GM18511 (cell line): ENCODE measurements around the gene GNG13.

Experiments
- ATAC-seq: cut with Tn5 transposase; IDR thresholded peaks from one replicate; pipeline ENCODE4 v1.9.1; 2021; ENCODE audit warnings: mild to moderate bottlenecking, moderate library complexity; ENCODE audit not compliant: unreplicated experiment

GNG13 gene

DNA sequence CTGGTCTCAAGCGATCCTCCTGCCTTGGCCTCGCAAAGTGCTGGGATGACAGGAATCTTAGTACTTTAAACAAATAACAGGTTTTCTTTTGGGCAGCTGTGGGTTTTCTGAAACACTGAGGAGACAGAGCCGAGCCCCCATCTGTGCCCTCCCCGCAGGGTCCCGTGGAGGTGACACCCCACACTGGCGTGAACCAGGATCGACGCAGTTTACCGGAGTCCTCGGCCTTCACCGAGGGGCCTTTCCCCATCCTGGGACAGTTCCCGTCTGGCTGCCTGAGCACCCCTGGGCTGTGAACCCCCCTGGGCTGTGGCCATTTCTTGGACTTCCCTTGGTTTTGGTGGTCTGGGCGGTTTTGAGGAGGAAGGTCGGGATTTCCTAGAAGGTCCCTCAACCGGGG lies 15.3 kb upstream of the GNG13 start:
- ATAC-seq = no peak

GRCh38 chr16:814974-815373 lies 14.4 kb upstream of the GNG13 start:
- no peak for ATAC-seq

- no peak for ATAC-seq
Observed at GRCh38 chr16:813916-814412, 13.4 kb upstream of the GNG13 start.

DNA sequence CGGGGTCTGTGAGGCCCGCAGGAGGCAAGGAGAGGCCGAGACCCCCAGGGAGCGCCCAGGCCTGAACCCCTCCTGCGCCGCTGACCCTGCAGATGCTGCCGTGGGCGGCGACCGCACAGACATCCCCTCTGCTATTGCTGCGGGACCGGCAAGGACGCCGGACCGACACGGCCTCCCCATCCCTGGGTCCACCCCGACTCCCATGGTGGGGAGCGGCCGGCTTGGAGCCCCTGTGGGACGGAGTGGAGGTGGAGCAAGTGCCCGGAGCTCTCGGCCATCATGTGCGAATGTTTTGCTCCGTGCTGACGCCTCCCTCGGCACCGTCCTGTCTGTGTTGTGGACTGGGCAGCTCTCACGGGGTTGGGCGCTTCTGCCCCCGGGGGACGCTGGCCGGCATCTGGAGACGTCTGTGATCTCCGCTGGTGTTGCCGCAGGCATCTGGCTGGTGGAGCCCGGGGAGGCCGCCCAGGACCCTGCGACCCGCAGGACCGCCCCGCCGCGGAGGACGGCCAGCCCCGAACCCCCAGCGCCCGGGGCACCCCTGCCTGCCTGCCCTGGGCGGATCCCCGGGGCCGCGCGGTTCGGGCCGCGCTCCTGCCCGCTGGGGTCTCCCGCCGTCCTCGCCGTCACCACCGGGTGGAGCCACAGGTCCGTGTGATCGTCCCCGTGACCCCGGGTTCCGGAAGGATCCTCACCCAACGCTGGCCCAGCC lies 12.8 kb upstream of the GNG13 start:
- ATAC-seq = no peak

DNA sequence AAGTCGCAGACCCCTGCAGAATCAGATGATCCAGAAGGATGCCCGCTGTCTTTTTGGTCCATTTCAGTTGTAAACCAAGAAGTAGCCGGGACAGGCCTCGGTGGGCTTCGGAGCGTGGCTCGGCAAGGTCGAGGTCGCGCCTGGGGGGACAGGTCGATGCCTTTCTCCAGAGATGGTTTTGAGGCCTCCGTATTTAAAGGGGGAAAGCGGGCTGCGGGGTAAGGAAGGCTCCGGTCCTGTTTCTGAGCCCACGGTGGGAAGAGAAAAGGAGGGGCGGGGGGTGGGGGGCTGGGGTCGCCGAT lies 7.5 kb upstream of the GNG13 start:
- ATAC-seq = no peak

- ATAC-seq = peak; percentile 92
Observed at GRCh38 chr16:807347-808084, 7.0 kb upstream of the GNG13 start.

DNA sequence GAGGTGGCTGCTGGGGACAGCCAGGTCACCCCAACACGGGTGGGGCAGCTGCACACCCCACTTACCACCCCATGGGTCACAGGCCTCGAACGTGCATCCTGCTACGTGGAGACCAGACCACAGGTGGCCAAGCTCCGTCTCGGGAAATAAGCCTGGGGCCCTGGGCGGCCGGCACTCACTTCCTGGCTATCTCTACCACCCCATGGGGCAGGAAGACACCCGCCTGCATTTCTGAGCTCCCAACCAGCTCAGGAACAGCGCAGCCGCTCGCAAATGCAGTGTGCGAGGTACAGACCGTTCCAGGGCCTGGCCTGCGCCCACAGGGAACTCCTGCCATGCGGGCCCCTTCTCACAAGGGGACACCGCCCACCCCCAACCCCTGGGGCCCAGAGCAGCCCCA lies 4.9 kb upstream of the GNG13 start:
- ATAC-seq = no peak

DNA sequence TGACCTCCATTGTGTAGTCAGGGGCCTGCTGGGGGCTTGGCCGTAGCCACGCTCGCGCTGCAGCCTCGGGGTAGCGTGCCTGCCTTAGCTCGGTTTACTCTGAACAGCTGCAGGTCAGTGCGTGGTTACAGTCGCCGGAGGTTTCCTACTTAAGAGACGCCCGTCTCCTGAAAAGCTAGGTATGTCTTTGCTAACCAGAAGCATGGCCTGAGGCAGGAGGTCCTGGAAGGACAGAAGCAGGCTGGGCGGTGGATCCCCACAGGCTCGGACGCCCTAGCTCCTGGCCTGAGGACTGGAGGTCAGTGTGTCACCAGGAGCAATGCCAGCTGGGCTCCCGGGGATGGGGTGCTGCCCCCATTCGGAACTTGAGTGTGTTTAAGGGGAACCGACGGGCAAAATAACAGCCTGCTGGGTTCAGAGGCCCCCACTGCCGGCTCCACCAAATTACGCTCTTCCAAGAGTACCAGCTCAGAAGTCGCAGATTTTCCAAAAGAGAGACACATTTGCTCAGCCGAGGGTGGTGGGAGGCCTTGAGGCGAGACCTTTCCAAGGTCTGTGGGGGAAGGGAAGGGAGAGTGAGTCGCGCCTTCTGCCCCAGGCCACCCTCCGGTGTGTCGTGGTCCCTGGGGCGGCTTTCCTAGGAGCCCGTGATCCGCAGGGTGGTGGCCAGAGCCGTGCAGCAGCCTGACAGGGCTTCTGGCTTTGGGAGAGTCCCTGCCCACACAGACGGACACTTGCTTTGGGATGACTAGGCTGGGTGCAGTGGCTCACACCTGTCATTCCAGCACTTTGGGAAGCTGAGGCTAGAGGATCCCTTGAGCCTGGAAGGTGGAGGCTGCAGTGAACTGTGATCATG lies 3.9 kb upstream of the GNG13 start:
- ATAC-seq = no peak

DNA sequence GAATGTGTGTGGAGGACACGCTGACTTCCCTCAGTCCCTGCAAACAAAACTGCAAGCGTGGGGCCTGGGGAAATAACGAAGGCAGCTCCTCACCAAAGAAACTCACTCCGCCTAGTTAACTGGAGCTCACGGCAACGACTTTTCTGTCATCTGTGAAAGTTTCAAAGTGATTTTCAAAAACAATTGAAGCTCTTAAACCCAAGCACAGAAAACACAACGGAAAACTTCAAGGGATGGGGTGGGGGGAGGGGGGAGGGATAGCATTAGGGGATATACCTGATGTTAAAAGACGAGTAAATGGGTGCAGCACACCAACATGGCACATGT lies 3.2 kb upstream of the GNG13 start:
- no peak for ATAC-seq

- ATAC-seq = no peak
Observed at GRCh38 chr16:802914-803753, 2.6 kb upstream of the GNG13 start.

GRCh38 chr16:802461-802860 lies 1.9 kb upstream of the GNG13 start:
- ATAC-seq = no peak

GRCh38 chr16:801584-802363 lies 1.2 kb upstream of the GNG13 start:
- no peak for ATAC-seq

GRCh38 chr16:800834-801511 lies 439 bp upstream of the GNG13 start:
- no peak for ATAC-seq

DNA sequence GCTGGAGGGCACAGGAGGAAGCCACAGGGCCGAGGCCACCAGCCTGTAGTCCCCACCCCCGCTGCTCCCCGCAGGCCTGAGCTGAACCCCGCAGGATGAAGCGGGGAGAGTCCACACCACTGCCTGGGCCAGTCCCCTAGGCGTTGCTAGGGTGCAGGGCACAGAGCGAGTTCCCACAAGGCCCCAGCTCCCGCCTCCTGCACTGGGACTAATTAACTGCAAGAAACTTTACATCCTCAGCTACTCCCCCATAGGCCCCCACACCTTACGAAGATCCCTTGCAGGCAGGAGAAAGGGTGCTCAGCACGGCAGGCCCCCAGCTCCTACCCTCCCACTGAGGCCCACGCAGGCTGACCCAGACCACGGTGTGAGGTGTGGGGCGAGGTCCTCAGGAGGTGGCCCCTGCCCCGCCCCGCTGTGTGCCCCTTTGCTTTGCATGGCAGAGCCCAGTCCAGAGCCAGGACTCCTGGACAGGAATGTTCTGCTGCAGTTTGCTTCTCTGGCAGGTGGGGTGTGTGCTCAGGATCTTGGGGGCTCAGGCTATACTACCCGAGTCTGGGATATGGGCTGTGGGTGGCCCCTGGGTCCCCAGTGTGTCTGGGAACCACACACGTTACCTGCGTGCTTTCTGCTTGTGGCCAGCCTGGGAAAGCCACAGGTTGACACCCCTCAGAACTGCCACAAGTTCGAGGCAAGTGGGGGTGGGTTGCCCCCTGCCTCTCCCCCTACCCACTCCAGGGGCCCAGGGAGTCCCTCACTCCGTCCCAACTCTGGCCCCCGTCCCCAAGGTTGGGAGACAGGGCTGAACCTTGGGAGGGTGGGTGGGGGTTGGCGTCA lies 1.2 kb downstream of the GNG13 start:
- ATAC-seq = no peak

DNA sequence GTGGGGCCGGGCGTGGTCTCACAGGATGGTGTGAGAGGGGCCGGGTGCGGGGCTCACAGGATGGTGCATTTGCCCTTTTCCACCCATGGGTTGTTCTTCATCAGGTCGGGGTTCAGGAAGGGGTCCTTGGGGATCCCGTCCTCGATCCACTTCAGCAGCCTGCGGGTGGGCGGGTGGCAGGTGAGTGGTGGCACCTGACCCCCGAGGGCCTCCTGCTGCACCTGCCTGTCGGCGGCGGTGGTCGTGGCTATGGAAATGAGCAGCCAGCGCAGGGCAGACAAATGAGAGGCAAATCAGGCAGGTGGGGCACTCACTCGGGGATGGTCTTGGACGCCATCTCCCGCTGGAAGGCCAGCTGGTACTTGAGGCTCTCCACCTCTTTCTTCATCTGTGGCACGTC lies 1.9 kb downstream of the GNG13 start:
- no peak for ATAC-seq

DNA sequence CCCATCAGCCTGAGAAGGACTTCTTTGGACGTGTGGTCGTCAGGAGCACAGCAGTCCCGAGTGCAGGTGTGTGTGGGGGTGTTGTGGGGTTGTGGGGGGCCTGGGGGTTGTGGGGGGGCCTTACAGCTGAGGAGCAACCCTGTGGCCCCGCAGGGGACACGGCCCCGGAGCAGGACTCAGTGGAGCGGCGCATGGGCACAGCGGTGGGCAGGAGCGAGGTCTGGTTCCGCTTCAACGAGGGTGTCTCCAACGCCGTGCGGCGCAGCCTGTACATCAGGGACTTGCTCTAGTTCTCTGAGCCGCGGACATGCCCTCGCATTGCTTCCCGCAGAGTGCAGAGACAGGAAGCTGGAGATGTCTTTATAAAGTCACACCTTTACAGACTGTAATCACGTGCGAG lies 2.8 kb downstream of the GNG13 start:
- ATAC-seq = no peak

DNA sequence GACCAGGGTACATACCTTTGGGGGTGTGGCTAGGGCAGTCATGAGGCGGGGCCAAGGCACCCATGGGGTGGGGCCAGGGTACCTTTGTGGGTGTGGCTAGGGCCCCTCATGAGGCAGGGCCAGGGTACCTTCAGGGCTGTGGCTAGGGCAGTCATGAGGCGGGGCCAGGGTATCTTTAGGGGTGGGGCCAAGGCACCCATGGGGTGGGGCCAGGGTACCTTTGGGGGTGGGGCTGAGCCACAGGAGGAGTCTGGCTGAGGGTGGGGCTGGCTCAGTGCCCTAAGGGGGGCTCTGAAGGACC lies 3.5 kb downstream of the GNG13 start:
- ATAC-seq = no peak

DNA sequence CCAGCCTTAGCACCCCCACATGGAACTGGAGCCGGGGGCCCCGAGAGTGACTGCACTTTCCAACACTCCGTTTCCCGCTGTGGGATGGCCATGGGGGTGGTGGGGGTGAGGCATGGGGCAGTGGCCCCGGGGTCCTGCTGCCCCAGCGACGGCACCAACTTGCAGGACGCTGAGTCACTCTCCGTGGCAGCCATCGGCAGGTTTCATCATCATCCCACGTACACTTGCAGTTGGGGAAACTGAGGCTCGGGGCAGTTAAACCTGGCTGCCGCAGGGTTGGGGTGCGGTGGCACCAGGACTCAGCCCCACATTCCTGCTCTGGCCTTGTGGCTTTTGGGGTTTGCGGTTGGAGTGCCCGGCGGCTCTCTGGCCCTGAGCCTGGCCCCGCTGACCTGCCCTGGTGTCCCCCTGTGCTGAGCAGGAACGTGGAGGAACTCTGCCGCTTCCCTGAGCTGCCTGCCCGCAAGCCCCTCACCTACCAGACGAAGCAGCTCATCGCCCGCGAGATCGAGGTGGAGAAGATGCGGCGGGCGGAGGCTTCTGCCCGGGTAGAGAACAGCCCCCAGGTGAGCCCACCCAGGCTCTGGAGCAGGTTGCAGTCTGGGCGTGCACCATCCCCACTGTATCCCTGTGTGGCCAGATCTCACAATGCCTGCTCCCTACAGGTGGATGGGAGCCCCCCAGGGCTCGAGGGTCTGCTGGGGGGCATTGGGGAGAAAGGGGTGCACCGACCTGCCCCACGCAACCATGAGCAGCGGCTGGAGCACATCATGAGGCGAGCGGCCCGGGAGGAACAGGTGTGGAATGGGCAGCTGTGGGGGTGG lies 4.0 kb downstream of the GNG13 start:
- ATAC-seq = no peak
